Uterus (tissue), 4 donors: ENCODE measurements around the gene HPSE2. TPM values are rescaled to one million over a fixed set of nuclear protein-coding genes. Genes with fewer than 3 reads are reported as not detected.

ENCODE experiments used
- DNase-seq, 2 donors: peaks; one replicate each; pipeline ENCODE4 v3.0.0-alpha.2; 2019 to 2020
- H3K27ac ChIP-seq, 2 donors: fragments of 200-600 bp; sonication (generic); 1 replicate in 1 of 2; 2 replicates in 1 of 2; pipeline ENCODE4 v1.5.1; 2016 to 2018
- H3K27me3 ChIP-seq, 2 donors: fragments of 200-600 bp; sonication (generic); one replicate each; pipeline ENCODE4 v1.5.1; 2018 to 2019; ENCODE audit warnings: control low read depth in 1 of 2
- H3K36me3 ChIP-seq, 2 donors: fragments of 200-600 bp; sonication (generic); one replicate each; pipeline ENCODE4 v1.5.1; 2019; ENCODE audit warnings: control low read depth in 1 of 2
- H3K4me1 ChIP-seq, 2 donors: fragments of 200-600 bp; sonication (generic); one replicate each; pipeline ENCODE4 v1.5.1; 2018 to 2019; ENCODE audit warnings: control low read depth in 1 of 2
- H3K4me3 ChIP-seq, 2 donors: fragments of 200-600 bp; sonication (generic); 1 replicate in 1 of 2; 2 replicates in 1 of 2; pipeline ENCODE4 v1.5.1; 2018 to 2019; ENCODE audit warnings: mild to moderate bottlenecking in 1 of 2
- H3K9me3 ChIP-seq, 2 donors: fragments of 200-600 bp; sonication (generic); one replicate each; pipeline ENCODE4 v1.5.1; 2019; ENCODE audit warnings: control low read depth in 1 of 2
- CTCF ChIP-seq, 4 experiments: fragments of 200-600 bp in 2 of 4; fragments of 450-650 bp in 2 of 4; sonication (generic) in 2 of 4; IDR thresholded peaks; one replicate each; pipeline ENCODE4 v1.5.1; 2016 to 2019; ENCODE audit warnings: antibody characterized with exemption in 4 of 4, mild to moderate bottlenecking in 2 of 4, moderate library complexity in 1 of 4
- POLR2A ChIP-seq, 2 donors: fragments of 450-650 bp; IDR thresholded peaks; one replicate each; pipeline ENCODE4 v1.6.1; 2016; ENCODE audit warnings: antibody characterized with exemption in 2 of 2, mild to moderate bottlenecking in 1 of 2, moderate library complexity in 1 of 2
- intact Hi-C: fragments of 100-400 bp; cut with DNase I; formaldehyde crosslinking; loops from one replicate; pipeline ENCODE4 v1.15.1; 2023; ENCODE audit warnings: low total_unique reads
- total RNA-seq, 4 donors: library from RNA; depleted of rRNA in 3 of 4; stranded (reverse); fragments of >200 nt in 3 of 4; gene quantifications; one replicate each; pipeline versions ENCODE4 v1.1.0 to v1.2.4, GENCODE V29; 2014 to 2023
- donor health status: DM: yes; HTN: yes; CAD: no.

Gene HPSE2
- total RNA-seq, 4 donors from 2014 or later: 7.0 to 13.6 (median 7.7) TPM; not detected in 1

DNA sequence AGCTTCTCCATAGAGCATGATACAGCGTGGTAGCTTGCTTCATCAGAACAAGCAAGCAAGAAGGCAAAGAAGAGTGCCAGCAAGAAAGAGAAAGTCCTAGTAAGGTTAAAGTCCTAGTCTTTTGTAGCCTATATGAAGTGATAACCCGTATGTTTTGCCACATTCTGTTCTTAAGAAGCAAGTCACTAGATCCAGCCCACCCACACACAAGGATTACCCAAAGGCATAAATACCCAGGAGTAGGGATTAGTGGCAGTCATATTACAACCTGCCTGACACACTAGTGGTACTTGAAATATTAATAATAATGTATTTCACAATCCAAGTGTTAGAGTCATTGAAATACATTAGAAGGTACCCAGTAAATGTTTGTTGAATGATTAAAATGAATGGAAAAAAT is 285.5 kb downstream of the HPSE2 start:
- intact Hi-C loops: no loop called here
- H3K27me3 ChIP-seq: no peaks in the 10 kb centered on the region
- no peak overlapping the region for H3K27ac ChIP-seq

DNA sequence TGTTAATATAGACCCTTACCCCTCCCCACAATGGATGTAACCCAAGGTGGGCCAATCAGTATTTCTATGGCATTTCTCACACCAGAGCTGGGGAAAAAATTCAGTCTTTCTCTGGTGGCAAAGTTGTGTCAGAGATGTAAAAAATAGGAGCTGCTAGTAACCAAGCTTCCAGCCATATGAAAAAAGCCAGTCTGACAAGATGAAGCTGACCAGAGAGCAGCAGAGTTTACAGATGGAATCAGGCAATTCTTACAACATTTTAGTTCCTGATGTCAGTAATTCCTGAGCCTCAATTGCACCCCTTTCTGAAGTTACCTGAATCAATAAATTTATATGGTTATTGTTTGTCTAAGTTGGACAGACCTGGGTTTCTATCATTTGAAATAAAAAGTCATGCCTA is 286.3 kb downstream of the HPSE2 start:
- no peak for DNase-seq
- Histone ChIP-seq H3K27me3 (no peaks in the 10 kb centered on the region), H3K4me1 (no peaks in the 10 kb centered on the region), H3K4me3 (no peak overlapping the region), H3K36me3 (no peaks in the 10 kb centered on the region), H3K9me3 (no peaks in the 10 kb centered on the region), H3K27ac (no peak overlapping the region)
- no peak for TF ChIP-seq POLR2A (IDR thresholded peaks at IDR 0.05)
- intact Hi-C loops: no loop called here

More for the DNA sequence above, 285.5 kb downstream of the HPSE2 start:
- DNase-seq: no peak
- H3K9me3 ChIP-seq: no peaks in the 10 kb centered on the region
- H3K36me3 ChIP-seq: no peaks in the 10 kb centered on the region
- TF ChIP-seq CTCF (IDR thresholded peaks at IDR 0.05) (no peak), POLR2A (IDR thresholded peaks at IDR 0.05) (no peak)
- no peak overlapping the region for H3K4me3 ChIP-seq
- no peaks in the 10 kb centered on the region for H3K4me1 ChIP-seq

GRCh38 chr10:98943681-98944080 is 292.0 kb downstream of the HPSE2 start:
- no peak overlapping the region for H3K4me3 ChIP-seq
- no peak overlapping the region for H3K27ac ChIP-seq
- H3K4me1 ChIP-seq: no peaks in the 10 kb centered on the region
- DNase-seq: no peak
- H3K36me3 ChIP-seq: no peaks in the 10 kb centered on the region
- H3K9me3 ChIP-seq: no peaks in the 10 kb centered on the region
- intact Hi-C loops: no loop called here
- TF ChIP-seq CTCF (IDR thresholded peaks at IDR 0.05) (no peak), POLR2A (IDR thresholded peaks at IDR 0.05) (no peak)
- no peaks in the 10 kb centered on the region for H3K27me3 ChIP-seq

DNA sequence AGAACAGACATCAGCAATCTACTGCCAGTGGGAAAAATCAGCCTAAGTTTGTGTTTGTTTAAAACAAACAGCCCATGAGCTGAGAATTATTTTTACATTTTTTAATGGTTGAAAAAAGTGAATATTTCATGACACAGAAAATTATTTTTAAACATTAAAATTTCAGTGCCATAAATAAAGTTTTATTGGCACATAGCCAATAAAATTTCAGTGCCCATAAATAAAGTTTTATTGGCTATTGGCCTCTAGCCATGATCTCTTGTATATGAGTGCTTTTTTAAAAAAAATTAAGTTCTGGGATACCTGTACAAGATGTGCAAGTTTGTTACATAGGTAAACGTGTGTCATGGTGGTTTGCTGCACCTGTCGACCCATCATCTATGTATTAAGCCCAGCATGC is 305.9 kb downstream of the HPSE2 start:
- Histone ChIP-seq H3K27ac (no peak overlapping the region), H3K4me1 (no peaks in the 10 kb centered on the region), H3K9me3 (no peaks in the 10 kb centered on the region), H3K36me3 (no peaks in the 10 kb centered on the region), H3K27me3 (no peaks in the 10 kb centered on the region), H3K4me3 (no peak overlapping the region)
- no peak for DNase-seq
- TF ChIP-seq CTCF (IDR thresholded peaks at IDR 0.05) (no peak), POLR2A (IDR thresholded peaks at IDR 0.05) (no peak)
- intact Hi-C loops: no loop called here

DNA sequence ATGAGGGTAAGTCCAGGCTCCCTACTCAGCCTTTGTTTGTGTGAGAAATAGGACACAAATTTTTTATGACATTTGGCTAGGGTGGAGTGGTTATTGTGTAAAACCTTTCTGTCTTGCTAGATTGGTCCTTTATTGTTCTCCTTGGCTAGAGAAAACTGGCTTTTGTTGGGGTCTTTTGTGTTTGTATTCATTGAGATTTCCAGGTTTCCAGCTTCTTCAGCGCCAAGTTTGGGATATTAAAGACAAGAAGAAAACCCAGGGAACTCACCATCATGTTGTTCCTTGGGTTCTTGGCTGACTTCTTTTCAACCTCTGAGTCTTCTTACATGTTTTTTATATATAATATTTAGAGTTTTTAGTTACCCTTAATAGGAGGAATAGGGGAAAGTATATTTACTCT is 310.0 kb downstream of the HPSE2 start:
- no peaks in the 10 kb centered on the region for H3K27me3 ChIP-seq
- no peaks in the 10 kb centered on the region for H3K36me3 ChIP-seq
- intact Hi-C loops: no loop called here
- no peak overlapping the region for H3K27ac ChIP-seq
- TF ChIP-seq POLR2A (IDR thresholded peaks at IDR 0.05) (no peak), CTCF (IDR thresholded peaks at IDR 0.05) (no peak)
- no peaks in the 10 kb centered on the region for H3K9me3 ChIP-seq
- H3K4me1 ChIP-seq: no peaks in the 10 kb centered on the region
- DNase-seq: no peak
- no peak overlapping the region for H3K4me3 ChIP-seq

DNA sequence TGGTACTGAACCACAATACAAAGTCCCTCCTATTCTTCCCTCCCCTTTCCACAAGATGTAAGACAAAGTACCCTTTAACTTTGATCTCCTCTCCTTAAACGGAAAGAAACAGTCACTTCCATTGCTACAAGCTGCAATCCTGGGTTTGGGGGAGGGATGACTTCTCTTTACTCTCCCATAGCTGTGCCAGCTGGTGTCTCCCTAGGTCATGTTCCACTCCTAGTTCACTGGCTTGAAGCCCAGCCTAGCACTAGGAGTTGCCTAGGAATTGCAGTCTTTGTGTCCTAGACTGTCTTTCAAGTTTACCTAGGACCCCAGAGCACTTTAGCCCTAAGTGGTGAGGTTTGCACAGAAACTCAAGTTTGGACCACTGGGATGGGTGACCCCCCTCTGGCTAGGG is 311.1 kb downstream of the HPSE2 start:
- H3K36me3 ChIP-seq: no peaks in the 10 kb centered on the region
- DNase-seq: no peak
- H3K4me1 ChIP-seq: no peaks in the 10 kb centered on the region
- no peak overlapping the region for H3K4me3 ChIP-seq
- TF ChIP-seq POLR2A (IDR thresholded peaks at IDR 0.05): no peak
- TF ChIP-seq CTCF (IDR thresholded peaks at IDR 0.05): no peak
- intact Hi-C loops: no loop called here
- H3K27ac ChIP-seq: no peak overlapping the region
- no peaks in the 10 kb centered on the region for H3K27me3 ChIP-seq
- H3K9me3 ChIP-seq: no peaks in the 10 kb centered on the region
